IPS DF 6.9 (cell line): ENCODE results near the gene TMTC2.

Experiments used
- DNase-seq: peaks from one replicate; pipeline ENCODE4 v3.0.0-alpha.2; 2013; ENCODE audit warnings: low read depth, low spot score
- H3K27ac ChIP-seq: one replicate; pipeline ENCODE4 v1.5.1; 2013; ENCODE audit warnings: low read length, control low read depth
- H3K27me3 ChIP-seq: 2 replicates; pipeline ENCODE4 v1.6.1; 2013; ENCODE audit warnings: mild to moderate bottlenecking, low read length; ENCODE audit not compliant: control insufficient read depth, insufficient read depth
- H3K36me3 ChIP-seq: 2 replicates; pipeline ENCODE4 v1.6.1; 2013; ENCODE audit warnings: low read length; ENCODE audit not compliant: control insufficient read depth, insufficient read depth
- H3K4me1 ChIP-seq: 2 replicates; pipeline ENCODE4 v1.6.1; 2013; ENCODE audit warnings: low read length; ENCODE audit not compliant: control insufficient read depth, insufficient read depth
- H3K4me3 ChIP-seq: 2 replicates; pipeline ENCODE4 v1.5.1; 2013; ENCODE audit warnings: mild to moderate bottlenecking, low read length
- H3K9me3 ChIP-seq: 2 replicates; pipeline ENCODE4 v1.6.1; 2013; ENCODE audit warnings: low read length, inconsistent platforms; ENCODE audit not compliant: control insufficient read depth, insufficient read depth
- WGBS: extraction: QIAGEN DNeasy Blood & Tissue Kit; methylation state at CpG from one replicate; pipeline ENCODE4 v1.1.7; 2013; ENCODE audit warnings: mixed read lengths, missing lambda C conversion rate; ENCODE audit not compliant: insufficient read length, insufficient coverage; 5-methylcytosine and 5-hydroxymethylcytosine counted together

The TMTC2 gene

DNA sequence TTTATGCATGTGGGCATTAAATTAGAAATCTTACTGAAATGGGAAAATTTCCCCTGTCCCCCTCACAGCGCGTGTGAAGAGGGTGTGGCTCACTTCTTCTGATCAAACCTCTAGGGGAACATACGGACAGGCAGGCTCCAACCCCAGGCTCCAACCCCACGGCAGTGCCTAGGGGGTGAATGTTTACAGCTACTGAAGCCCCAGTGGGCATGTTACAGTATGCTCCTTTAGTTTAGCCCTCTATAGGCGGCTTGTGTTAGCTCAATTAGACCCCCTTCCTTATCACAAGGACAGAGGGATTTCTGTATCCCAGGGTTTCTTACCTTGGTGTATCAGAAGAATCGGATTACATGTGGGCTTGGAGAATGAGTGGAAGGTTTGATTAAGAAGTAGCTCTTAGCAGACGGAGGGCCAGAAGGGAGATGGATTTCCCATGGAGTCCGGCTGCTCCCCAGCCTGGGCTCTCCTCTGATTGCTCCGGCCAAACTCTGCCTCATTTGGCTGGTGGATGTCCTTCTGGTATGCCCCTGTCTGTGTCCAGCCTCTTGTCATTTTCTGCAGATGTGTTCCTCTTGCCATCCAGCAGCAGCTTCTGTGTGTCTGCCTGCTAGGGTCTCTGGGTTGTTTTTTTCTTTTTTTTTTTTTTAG, 223.7 kb downstream of the TMTC2 start:
- no CpG with 5 or more reads among the region's 9 CpGs for WGBS
- Histone ChIP-seq H3K4me3 (no peak overlapping the region), H3K9me3 (no peaks in the 10 kb centered on the region), H3K27me3 (no peaks in the 10 kb centered on the region), H3K36me3 (no peaks in the 10 kb centered on the region), H3K4me1 (no peaks in the 10 kb centered on the region), H3K27ac (no peak overlapping the region)
- no peak for DNase-seq

DNA sequence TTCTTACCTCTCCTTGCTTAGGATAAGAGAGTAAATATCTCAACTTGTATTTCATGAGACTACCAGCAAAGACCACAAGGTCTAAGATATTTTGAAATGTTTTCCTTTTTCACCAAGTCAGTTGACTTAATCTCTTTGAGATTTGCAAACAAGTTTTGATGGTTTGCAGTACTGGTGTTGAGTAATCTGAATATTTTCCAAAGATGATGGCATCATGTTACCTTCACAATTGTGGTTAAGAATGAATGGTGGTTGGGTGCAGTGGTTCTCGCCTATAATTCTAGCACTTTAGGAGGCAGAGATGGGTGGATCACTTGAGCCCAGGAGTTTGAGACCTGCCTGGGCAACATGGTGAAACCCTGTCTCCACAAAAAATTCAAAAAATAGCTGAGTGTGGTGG, 225.7 kb downstream of the TMTC2 start:
- Histone ChIP-seq H3K4me1 (no peaks in the 10 kb centered on the region), H3K9me3 (no peaks in the 10 kb centered on the region), H3K27me3 (no peaks in the 10 kb centered on the region), H3K4me3 (no peak overlapping the region), H3K27ac (no peak overlapping the region), H3K36me3 (no peaks in the 10 kb centered on the region)
- DNase-seq, result no peak
- WGBS, result no CpG with 5 or more reads among the region's 1 CpG

DNA sequence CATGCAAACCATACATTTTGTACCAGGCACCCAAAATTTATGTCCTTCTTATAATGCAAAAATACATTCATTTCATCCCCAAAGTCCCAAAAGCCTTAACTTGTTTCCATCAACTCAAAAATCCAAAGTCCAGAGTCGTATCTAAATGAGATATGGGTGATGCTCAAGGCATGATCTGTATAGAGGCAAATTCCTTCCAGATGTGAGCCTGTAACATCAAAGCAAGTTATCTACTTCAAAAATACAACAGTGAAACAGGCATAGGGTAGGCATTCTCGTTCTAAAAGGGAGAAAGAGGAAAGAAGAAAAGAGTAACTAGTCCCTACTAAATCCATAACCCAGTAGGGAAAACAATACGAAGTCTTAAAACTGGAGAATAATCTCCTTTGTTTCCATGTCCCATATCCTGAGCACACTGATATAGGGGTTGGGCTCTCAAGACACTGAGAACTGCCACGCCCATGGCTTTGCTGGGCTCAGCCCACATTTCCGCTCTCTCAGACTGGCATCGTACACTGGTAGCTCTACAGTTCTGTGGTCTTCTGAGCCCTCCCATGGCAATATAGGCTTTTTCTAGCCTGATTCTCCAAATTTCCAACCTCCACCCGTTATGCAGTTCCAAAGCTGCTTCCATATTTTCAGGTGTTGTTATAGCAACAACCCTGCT, 232.8 kb downstream of the TMTC2 start:
- Histone ChIP-seq H3K27me3 (no peaks in the 10 kb centered on the region), H3K27ac (no peak overlapping the region), H3K36me3 (no peaks in the 10 kb centered on the region), H3K4me1 (no peaks in the 10 kb centered on the region), H3K9me3 (no peaks in the 10 kb centered on the region), H3K4me3 (no peak overlapping the region)
- DNase-seq, result no peak
- no CpG with 5 or more reads among the region's 7 CpGs for WGBS

DNA sequence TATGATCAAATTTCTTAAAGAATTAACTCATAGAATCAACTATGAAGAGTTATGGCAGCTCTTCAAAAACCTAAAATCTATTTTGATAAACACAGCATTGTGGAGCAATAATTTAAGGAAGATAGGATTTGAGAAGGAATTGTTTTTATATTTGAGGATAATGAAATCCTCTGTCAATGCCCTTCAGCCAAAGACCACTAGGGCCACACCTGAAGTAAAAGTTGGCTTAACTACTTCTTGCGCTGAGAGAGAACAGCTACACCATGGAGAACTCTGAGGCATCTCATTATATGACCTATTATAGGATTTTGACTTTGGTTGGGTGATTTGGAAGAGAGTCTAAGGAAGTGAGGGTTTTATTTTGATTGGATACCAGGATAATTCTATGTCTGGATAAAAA, 237.2 kb downstream of the TMTC2 start:
- H3K4me3 ChIP-seq, result no peak overlapping the region
- H3K36me3 ChIP-seq, result no peaks in the 10 kb centered on the region
- H3K27ac ChIP-seq, result no peak overlapping the region
- WGBS, result no CpG with 5 or more reads among the region's 1 CpG
- no peaks in the 10 kb centered on the region for H3K9me3 ChIP-seq
- no peaks in the 10 kb centered on the region for H3K27me3 ChIP-seq
- DNase-seq, result no peak
- H3K4me1 ChIP-seq, result peaks cover 1% of the 10 kb centered on the region; the same call in 1 of the 2 replicates

DNA sequence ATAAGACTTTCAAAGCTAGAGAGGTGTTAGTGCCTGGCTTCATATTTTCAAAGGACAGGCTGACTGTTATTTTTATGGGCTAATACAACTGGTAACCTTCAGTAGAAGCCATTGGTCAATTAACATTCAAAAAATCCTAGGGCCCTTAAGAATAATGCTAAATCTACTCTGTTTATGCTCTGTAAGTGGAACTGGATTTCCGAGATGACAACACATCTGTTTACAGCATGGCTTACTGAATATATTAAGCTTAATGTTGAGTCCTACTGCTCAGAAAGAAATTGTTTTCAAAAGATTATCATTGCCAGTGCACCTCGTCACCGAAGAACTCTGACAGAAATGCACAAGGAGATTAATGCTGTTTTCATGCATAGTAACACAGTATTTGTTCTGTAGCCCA, 239.9 kb downstream of the TMTC2 start:
- no peaks in the 10 kb centered on the region for H3K27me3 ChIP-seq
- H3K36me3 ChIP-seq, result no peaks in the 10 kb centered on the region
- H3K4me1 ChIP-seq, result peaks cover 1% of the 10 kb centered on the region; the same call in 1 of the 2 replicates
- H3K27ac ChIP-seq, result no peak overlapping the region
- WGBS, result no CpG with 5 or more reads among the region's 3 CpGs
- DNase-seq, result no peak
- H3K4me3 ChIP-seq, result no peak overlapping the region
- H3K9me3 ChIP-seq, result no peaks in the 10 kb centered on the region

DNA sequence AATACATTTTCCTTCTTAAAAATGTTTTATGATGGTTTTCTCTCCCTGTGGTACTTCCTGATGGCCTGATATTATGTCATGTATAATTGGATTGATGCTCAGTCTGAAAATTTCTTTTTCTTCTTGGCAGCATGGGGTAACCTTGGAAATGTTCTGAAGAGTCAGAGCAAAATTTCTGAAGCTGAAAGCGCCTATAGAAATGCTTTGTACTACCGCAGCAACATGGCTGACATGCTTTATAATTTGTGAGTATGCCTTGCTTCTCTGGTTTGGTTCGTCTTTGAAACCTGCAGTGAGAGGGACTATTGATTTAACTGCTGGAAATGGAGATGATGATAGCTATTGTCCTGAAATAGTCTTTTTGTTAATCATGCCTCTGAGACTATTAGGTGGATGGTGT, 243.6 kb downstream of the TMTC2 start:
- WGBS, result no CpG with 5 or more reads among the region's 3 CpGs
- H3K36me3 ChIP-seq, result no peaks in the 10 kb centered on the region
- H3K27me3 ChIP-seq, result no peaks in the 10 kb centered on the region
- H3K9me3 ChIP-seq, result no peaks in the 10 kb centered on the region
- no peak overlapping the region for H3K27ac ChIP-seq
- DNase-seq, result no peak
- H3K4me3 ChIP-seq, result no peak overlapping the region
- H3K4me1 ChIP-seq, result peaks cover 1% of the 10 kb centered on the region; the same call in 1 of the 2 replicates

DNA sequence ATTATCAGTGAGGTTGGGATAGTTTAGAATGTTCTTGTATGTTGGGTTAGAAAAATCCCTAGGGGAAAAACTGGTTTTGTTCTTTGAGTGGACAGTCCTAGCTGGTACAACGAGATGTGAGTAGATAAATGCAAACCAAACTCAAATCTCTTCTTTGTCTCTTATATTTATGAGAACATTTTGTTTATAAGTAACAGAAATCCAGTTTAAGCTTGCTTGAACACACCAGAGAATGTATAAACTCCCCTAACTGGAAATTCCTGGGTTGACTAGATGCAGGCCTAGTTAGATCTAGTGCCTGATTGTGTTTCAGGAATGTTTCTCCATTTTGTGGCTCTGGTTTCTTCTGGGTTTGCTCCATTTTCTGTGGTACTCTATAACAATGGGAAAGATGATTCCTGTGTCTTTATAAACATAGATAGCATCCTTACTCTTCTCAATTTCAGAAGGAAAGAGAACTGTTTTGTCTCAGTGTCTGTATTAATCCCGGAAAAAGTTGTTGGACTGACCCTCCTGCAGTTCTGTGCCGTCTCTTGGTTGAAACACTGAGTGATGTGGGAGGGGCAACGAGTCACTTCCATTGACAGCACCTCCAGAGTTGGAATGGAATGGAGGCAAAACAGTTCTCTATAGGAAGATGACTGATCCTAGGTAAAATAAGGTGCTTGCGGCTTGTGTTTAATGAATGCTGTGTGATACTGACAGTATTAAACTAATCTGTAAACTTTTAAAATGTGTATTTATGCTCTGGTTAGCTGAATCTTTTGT, 244.8 kb downstream of the TMTC2 start:
- DNase-seq, result no peak
- H3K36me3 ChIP-seq, result no peaks in the 10 kb centered on the region
- no peaks in the 10 kb centered on the region for H3K9me3 ChIP-seq
- no peaks in the 10 kb centered on the region for H3K27me3 ChIP-seq
- H3K4me1 ChIP-seq, result peaks cover 1% of the 10 kb centered on the region; the same call in 1 of the 2 replicates
- no peak overlapping the region for H3K27ac ChIP-seq
- no peak overlapping the region for H3K4me3 ChIP-seq
- WGBS, result no CpG with 5 or more reads among the region's 5 CpGs

DNA sequence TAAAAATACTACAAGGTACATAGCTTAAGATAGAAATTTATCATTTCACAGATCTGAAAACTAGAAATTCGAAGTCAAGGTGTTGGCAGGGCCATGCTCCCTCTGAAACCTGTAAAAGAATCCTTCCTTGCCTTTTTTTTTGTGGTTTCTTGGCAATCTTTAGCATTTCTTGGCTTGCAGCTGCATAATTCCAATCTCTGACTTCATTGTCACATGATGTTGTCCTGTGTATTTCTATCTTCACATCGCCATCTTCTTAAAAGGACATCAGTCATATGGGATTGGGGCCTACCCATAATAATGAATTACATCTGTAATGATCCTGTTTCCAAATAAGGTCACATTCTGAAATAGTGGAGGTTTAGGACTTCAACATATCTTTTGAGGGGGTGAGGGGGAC, 250.4 kb downstream of the TMTC2 start:
- no CpG with 5 or more reads among the region's 2 CpGs for WGBS

DNA sequence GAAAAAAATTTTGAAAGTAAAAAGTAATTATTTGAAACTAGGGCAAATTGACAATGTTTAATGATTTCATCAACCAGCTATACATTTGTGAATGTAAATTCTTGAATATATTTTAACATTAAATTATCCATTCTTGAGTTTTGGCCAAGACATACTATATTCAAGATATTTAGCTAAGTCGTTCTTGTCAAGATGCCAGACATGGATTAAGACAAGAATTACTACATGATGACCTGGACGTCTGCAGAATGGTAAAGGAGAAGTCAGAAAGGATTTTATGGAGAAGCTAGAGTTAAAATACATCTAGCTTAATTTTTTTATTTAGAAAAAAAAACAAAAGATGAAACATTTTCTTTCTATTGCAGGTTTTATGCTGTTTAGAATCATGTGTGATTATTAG, 255.8 kb downstream of the TMTC2 start:
- no peak for DNase-seq
- WGBS, result no CpG with 5 or more reads among the region's 2 CpGs
- no peaks in the 10 kb centered on the region for H3K27me3 ChIP-seq
- H3K4me1 ChIP-seq, result no peaks in the 10 kb centered on the region
- H3K9me3 ChIP-seq, result no peaks in the 10 kb centered on the region
- H3K27ac ChIP-seq, result no peak overlapping the region
- H3K36me3 ChIP-seq, result no peaks in the 10 kb centered on the region
- no peak overlapping the region for H3K4me3 ChIP-seq

More for the DNA sequence above, 250.4 kb downstream of the TMTC2 start:
- Histone ChIP-seq H3K27me3 (no peaks in the 10 kb centered on the region), H3K4me1 (no peaks in the 10 kb centered on the region), H3K9me3 (no peaks in the 10 kb centered on the region), H3K27ac (no peak overlapping the region), H3K4me3 (no peak overlapping the region), H3K36me3 (no peaks in the 10 kb centered on the region)
- DNase-seq, result no peak

DNA sequence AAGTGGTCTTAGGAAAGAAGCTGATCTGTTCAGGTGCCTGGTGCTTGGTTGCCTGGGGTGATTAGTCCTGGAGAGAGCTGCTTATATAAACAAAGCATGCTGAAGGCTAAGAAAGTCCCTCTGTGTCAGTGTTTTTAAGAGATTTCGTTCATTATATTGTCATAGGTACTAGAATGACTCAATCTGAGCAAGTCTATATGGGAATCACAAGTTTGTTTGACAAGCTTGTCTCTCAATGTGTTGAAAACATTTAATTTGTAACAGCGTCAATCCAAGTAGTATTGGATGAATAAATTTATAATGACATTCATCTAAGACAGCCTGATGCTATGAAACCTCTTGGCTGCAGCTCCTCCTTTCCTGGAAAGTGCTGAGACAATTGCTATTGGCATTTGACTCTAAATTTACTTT, 256.3 kb downstream of the TMTC2 start:
- H3K36me3 ChIP-seq, result no peaks in the 10 kb centered on the region
- H3K27me3 ChIP-seq, result no peaks in the 10 kb centered on the region
- no peak overlapping the region for H3K27ac ChIP-seq
- DNase-seq, result no peak
- H3K4me3 ChIP-seq, result no peak overlapping the region
- H3K4me1 ChIP-seq, result no peaks in the 10 kb centered on the region
- WGBS, result no CpG with 5 or more reads among the region's 2 CpGs
- no peaks in the 10 kb centered on the region for H3K9me3 ChIP-seq
